Activated T-helper 1 cell treated with Interleukin-2 at 50 U/mL for 16 hours (primary cell): ENCODE data around the gene ARID1B.

Experiments
- DNase-seq: peaks from one replicate; pipeline ENCODE4 v3.0.0-alpha.2; 2020; ENCODE audit warnings: low read depth

ARID1B gene

GRCh38 chr6:156773935-156774852, 3.0 kb upstream of the ARID1B start:
- no peak for DNase-seq

DNA sequence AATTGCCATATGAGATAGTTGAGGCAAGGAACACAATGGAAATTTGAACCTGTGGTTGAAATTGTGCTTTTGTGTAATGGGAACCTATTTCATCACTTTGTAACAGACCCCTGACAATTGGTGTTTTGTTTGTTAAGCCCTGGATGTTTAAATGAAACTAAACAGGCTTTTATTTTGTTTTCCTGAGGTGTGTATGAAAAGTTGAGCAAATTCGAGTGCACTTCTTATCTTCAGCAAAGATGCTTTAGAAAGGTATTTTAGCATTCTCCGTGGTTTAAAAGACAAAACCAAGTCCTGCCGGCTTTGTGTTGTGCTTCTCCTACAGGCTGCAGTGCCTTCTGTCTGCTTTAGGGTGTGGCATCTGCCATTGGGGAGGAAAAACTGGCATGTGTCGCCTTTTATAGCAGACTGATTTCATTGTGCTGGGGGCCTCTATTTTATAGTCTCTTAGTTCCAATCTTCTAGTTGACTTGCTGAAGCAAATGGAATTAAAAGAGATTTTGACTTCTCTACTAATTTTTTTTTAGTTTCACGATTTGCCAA, 2.2 kb upstream of the ARID1B start:
- DNase-seq, result no peak

DNA sequence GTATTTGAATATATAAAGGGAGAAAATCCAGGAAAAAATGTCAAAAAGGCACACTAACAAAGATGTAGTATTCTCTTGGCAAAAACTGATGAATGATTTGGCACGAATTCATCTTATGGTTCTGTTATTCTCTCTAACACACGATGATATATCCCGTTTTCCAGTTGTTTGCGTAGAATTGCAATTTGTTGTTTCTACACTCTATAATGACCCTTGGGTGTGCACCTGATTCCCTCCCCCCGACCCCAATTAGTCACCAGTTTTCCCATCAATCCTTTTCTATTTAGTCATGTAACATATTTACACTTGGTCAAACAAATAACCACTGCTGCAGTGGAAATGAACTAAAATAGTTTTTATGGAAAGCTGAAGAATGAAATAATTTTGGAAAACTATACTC, 1.5 kb upstream of the ARID1B start:
- no peak for DNase-seq

DNA sequence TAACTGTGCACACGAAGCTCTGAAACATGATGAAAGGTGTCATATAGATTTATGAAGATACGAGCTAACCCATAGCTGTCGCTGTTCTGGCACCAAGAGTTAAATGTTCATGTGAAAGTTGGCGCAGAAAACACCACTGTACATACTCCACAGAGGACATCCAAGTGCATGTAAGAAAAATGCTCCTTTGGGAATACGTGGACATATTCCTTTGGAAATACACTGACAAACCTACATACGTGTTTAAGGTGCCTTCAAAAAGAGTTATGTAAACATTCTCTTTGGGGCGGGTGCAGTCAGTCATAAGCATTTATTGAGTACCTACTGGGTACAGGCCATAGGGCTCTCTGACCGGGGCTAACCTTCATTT, 723 bp upstream of the ARID1B start:
- DNase-seq, result no peak

DNA sequence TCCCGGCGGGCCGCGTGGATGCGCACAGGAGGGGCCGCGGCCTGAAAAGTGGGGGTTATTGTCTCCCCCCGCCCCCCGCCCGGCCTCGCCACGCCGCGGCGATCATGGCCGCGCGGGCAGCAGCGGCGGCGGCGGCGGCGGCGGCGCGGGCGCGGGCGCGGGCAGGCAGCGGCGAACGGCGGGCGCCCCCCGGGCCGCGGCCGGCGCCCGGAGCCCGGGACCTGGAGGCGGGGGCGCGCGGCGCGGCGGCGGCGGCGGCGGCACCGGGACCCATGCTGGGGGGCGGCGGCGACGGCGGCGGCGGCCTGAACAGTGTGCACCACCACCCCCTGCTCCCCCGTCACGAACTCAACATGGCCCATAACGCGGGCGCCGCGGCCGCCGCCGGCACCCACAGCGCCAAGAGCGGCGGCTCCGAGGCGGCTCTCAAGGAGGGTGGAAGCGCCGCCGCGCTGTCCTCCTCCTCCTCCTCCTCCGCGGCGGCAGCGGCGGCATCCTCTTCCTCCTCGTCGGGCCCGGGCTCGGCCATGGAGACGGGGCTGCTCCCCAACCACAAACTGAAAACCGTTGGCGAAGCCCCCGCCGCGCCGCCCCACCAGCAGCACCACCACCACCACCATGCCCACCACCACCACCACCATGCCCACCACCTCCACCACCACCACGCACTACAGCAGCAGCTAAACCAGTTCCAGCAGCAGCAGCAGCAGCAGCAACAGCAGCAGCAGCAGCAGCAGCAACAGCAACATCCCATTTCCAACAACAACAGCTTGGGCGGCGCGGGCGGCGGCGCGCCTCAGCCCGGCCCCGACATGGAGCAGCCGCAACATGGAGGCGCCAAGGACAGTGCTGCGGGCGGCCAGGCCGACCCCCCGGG, 637 bp downstream of the ARID1B start:
- DNase-seq, result peak; percentile 53

DNA sequence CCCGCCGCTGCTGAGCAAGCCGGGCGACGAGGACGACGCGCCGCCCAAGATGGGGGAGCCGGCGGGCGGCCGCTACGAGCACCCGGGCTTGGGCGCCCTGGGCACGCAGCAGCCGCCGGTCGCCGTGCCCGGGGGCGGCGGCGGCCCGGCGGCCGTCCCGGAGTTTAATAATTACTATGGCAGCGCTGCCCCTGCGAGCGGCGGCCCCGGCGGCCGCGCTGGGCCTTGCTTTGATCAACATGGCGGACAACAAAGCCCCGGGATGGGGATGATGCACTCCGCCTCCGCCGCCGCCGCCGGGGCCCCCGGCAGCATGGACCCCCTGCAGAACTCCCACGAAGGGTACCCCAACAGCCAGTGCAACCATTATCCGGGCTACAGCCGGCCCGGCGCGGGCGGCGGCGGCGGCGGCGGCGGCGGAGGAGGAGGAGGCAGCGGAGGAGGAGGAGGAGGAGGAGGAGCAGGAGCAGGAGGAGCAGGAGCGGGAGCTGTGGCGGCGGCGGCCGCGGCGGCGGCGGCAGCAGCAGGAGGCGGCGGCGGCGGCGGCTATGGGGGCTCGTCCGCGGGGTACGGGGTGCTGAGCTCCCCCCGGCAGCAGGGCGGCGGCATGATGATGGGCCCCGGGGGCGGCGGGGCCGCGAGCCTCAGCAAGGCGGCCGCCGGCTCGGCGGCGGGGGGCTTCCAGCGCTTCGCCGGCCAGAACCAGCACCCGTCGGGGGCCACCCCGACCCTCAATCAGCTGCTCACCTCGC, 1.5 kb downstream of the ARID1B start:
- peak; percentile 33 for DNase-seq

DNA sequence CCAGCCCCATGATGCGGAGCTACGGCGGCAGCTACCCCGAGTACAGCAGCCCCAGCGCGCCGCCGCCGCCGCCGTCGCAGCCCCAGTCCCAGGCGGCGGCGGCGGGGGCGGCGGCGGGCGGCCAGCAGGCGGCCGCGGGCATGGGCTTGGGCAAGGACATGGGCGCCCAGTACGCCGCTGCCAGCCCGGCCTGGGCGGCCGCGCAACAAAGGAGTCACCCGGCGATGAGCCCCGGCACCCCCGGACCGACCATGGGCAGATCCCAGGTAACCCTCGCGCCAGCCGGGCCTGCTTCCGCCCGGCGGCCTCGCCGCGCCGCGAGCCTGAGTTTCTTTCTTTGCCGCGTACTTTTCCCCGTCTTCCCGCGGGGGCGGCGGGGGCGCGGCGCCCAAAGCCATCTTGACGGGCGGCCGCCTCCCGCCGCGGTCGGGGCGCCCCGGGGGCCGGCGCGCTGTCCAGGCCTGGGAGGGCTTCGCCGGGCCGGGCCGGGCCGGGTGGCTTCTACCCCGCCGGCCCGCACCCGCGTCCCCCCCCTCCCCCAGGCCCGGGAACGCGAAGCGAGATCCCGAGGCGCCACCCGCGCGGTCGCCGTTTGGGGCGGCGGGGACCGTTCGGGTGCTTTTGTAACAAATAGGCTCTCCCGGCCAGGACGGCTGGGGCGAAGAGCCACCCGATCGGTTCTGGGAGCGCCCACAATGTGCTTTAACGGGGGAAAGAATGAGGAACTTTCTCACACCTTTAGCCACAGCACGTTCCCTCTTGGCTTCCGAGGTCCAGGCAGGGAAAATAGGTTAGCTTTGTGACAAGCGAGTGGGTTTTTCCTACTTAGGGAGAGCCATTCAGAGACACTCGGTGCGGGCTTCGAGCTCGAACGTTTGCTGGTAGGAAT, 2.3 kb downstream of the ARID1B start:
- DNase-seq, result peak; percentile 34

DNA sequence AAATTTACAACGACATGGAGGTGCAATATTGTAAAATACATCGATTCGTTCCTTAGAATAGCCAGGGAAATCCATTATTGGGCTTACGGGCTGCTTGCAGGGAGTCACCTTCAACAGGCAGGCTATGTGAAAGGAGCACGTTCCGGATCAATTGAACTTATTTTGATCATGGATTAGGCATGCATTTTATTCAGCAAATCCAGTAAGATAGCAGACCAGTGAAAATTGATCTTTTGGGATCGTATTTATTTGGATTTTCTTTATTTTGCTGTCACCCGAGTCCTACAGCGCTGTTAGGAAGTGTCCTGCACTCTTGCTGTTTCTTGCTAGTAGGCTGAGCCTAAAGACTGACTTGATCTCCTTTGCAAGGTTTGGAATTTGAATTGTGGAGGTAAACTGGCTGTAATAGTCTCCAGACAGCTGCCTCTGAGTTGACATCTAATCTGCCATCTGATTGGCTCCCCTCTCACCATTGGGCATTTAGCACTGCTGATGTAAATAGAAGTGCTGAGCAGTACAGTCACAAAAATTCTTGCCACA, 3.0 kb downstream of the ARID1B start:
- peak; percentile 18 for DNase-seq

DNA sequence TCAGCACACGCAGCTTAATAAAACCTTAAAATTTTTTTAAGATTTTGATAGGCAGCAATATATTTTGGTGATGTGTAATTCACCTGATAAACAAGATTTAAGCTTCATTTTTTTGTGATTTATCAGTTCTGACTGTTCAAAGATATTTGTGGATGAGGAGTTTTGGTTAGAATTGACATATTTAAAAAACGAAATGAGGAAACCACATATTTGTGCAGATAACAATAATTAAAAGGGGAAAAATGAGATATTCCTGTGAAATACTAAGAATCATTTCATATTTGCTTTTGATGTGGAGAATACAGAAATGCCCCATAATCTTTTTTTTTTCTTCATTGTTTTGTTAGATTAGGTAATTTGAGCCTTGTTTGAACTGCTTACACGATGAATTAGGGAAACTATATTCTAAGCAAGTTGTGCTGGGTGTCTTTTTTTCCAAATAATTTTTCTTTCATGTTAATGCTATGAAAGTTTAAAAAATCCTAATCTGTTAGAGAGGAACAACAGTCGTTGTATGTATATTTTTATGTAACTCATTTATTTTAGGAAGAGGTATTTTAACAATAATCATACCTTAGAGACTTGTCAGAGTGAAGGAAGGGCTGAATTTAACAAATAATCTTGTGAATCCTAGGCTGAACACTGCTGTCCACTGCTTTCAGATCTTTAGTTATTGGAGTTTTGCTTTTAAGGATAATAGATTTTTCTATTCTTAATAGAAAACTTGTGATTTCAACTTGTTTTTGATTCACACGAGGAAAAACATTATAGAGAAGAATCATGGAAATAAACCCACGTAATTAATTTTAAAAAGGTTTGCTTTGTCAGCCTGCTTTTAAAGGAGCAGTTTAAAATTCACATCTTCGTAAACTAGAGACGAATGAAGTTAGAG, 4.0 kb downstream of the ARID1B start:
- no peak for DNase-seq

GRCh38 chr6:156781861-156782631, 4.9 kb downstream of the ARID1B start:
- no peak for DNase-seq

- DNase-seq, result no peak
These were observed 5.6 kb downstream of the ARID1B start for GRCh38 chr6:156782691-156783320.

DNA sequence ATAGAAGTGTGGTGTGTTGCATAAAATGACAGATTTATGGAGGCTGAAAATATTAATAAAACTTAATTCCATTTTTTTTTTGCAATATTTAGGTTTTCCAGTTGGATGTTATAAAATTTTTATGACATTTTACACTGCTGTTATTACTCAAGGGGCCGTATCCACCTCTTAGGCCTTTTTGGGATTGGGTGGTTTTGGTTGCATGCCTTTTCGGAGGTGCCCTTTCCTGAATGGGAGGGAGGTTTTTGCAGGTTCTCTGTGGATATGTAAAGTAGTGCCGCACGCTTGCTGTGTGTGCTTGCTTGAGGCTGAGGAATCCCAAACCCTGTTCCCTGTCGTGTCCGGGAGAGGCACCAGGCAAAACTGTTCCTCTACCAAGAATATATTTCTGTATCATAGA, 6.8 kb downstream of the ARID1B start:
- no peak for DNase-seq

GRCh38 chr6:156786652-156787051, 9.5 kb downstream of the ARID1B start:
- DNase-seq, result no peak

DNA sequence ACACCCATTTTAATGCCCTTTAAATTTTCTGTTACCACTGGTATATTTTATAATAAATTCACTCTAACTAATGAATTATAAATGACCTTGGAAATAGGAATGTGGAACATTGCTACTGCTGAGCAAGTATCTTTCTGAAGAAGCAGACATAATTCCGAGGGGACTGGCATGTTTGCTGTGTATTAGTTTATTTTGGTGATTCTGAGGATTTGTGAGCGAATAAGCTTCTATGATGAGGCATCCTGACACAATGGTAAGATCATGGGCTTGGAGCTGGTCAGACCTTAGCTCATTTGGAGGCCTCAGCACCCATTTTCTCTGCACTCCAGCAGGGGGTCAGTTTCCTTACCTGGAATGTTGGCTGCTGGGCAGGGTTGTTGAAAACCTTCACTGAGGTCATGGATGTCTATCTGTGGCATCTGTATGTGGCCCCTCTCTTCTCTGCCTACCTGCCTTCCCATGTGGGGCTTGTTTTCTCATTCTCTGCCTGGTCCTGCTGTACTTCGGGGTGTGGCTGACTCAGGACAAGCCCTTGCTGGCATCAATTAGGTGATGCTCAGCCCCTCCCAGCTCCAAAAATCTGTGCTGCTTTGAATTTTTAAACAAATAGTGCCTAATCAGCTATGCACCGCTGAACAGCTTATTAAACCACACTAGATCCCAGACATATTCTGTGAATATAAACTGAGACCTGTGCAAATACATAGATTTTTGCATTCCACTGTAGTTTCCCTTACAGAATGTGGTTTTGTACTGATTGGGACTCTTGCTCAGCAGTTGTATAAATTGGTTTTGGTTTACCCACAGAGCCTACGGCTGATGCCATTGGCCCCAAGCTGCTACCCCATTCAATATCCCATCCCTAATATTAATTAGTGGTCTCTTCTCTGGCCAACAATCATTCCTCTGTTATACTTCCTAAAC, 10.7 kb downstream of the ARID1B start:
- no peak for DNase-seq

- no peak for DNase-seq
These were observed 12.1 kb downstream of the ARID1B start for GRCh38 chr6:156789081-156789943.

DNA sequence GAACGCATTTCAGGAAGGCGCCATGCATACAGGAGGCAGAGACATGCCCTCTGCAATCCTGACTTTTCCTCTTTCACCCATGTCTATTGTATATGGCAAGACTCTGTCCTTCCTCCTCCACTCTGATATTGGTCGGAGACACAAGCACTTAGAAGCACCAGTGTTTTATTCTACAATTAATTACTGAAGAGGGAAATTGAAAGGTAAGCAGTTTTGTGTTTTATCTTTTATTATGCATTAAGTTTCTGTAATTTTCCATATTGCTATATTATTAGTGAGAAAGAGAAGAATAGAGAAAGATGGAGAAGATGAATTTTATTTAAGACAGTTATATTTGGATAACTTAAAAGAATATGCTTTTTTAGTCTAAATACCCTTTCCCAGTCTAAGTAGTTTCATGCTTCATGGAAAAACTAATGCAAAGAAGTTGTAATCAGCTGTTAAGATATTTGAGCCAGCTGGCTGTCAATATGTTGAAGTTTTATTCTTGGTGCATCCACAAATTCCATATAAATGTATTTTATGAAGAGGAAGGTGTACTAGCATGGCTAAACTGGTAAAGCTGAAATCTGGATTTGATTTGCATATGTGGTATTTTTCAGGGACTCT, 13.6 kb downstream of the ARID1B start:
- no peak for DNase-seq
